G401.6 (cell line): ENCODE data around the gene CHRNE.

ENCODE experiments used
- FAIRE-seq: peaks from 2 replicates; lab custom pipeline; 2012; peaks lifted over from hg19 to GRCh38; lab: Jason Lieb, UNC

The CHRNE gene

GRCh38 chr17:4901648-4902344 lies 1.1 kb downstream of the CHRNE start:
- no peak for FAIRE-seq

- no peak for FAIRE-seq
Observed at GRCh38 chr17:4901108-4901647, 1.7 kb downstream of the CHRNE start.

GRCh38 chr17:4900231-4901107 lies 2.4 kb downstream of the CHRNE start:
- FAIRE-seq: no peak

- FAIRE-seq: no peak
Observed at GRCh38 chr17:4899341-4900230, 3.3 kb downstream of the CHRNE start, which contains the start of gene C17orf107. C17orf107 (plus strand) TSS chr17:4899536; CDS start chr17:4899763, 227 bp downstream.

GRCh38 chr17:4898927-4899326 lies 4.0 kb downstream of the CHRNE start:
- no peak for FAIRE-seq

- FAIRE-seq: no peak
Observed at GRCh38 chr17:4898351-4898750, 4.5 kb downstream of the CHRNE start.

- FAIRE-seq: no peak
Observed at GRCh38 chr17:4897785-4898184, 5.1 kb downstream of the CHRNE start.

GRCh38 chr17:4897198-4897687 lies 5.7 kb downstream of the CHRNE start:
- no peak for FAIRE-seq

- no peak for FAIRE-seq
Observed at GRCh38 chr17:4896332-4897197, 6.3 kb downstream of the CHRNE start.

- no peak for FAIRE-seq
Observed at GRCh38 chr17:4895657-4896331, 7.1 kb downstream of the CHRNE start.

- FAIRE-seq: no peak
Observed at GRCh38 chr17:4895121-4895520, 7.8 kb downstream of the CHRNE start.

GRCh38 chr17:4893721-4894560 lies 9.0 kb downstream of the CHRNE start:
- FAIRE-seq: no peak

- no peak for FAIRE-seq
Observed at GRCh38 chr17:4893272-4893671, 9.6 kb downstream of the CHRNE start.

GRCh38 chr17:4892499-4893221 lies 10.2 kb downstream of the CHRNE start:
- no peak for FAIRE-seq

- FAIRE-seq: no peak
Observed at GRCh38 chr17:4891411-4892410, 11.2 kb downstream of the CHRNE start.

GRCh38 chr17:4887581-4887980 lies 15.3 kb downstream of the CHRNE start:
- no peak for FAIRE-seq

GRCh38 chr17:4886830-4887229 lies 16.1 kb downstream of the CHRNE start:
- FAIRE-seq: no peak
